ENCODE data around the gene CARD16.
"Not testable (repeated sequence)": the region's sequence is repeated elsewhere in the genome, so short reads cannot be mapped to it uniquely, and the experiment has no call there.

The CARD16 gene

GRCh38 chr11:105044557-105045524 is at the start of gene CARD16:
Gene CARD16, minus strand, starts transcription at chr11:105045335. Its CDS starts 38 bp downstream, at chr11:105045297.
- not testable (repeated sequence) for DNase-seq (ENCODE audit: low spot score)

- no peak for DNase-seq (ENCODE audit: low spot score)
Observed at GRCh38 chr11:105092256-105093239, 47.4 kb upstream of the CARD16 start.

GRCh38 chr11:105081412-105082150 is 36.4 kb upstream of the CARD16 start:
- DNase-seq (ENCODE audit: low spot score) = no peak

DNA sequence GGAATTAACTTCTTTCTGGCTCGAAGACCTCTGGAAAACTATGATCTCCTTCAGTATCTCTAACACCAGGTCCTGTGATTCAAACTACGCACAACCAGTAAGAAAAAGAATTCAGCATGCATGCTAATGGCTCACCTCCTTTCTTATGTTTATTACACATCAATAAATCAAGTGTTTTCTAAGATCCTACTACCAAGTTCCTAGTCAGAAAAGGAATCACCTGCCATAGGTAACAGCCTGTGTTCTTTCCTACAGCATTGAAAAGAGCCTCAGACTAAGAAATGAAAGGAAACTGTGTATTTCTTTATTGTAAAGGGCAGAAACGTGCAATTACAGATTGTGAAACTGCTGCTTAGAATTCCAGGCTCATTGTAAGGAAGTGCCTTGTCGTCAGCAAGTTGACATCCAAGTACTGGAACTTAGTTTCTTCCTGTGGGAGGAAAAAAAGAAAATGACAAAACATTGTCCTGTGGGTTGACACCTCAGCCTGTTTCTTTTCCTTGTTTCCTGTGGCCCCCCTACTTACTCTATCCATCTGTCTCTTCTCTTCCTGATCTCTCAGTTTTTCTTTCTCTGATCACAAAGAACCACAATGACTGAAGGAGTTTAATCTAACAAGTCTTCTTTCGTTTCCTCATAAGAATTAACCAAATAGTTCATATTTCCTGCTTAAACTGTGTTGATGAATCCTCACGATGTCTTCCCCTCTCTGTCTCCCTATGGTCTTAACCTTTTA is 35.2 kb upstream of the CARD16 start:
- DNase-seq (ENCODE audit: low spot score) = not testable (repeated sequence)

DNA sequence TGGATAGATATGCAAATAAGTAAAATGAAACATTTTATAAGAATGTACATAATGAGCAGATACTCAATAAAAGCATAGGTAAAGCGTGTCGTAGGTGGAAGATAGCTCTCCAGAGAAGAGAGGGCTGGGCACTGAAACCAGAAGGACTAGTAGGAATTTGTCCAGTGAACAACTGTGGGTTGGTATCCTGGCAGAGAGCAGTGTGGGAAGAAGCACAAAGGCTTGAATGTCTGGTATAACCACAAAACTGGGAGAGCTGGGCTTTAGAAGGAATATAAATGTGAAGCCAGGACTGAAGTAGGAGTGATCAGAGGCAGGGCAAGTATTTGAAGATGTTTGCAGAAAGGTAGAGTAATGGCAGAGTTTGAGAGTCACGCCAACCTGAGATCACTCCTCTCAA is 33.1 kb upstream of the CARD16 start:
- DNase-seq (ENCODE audit: low spot score) = no peak

DNA sequence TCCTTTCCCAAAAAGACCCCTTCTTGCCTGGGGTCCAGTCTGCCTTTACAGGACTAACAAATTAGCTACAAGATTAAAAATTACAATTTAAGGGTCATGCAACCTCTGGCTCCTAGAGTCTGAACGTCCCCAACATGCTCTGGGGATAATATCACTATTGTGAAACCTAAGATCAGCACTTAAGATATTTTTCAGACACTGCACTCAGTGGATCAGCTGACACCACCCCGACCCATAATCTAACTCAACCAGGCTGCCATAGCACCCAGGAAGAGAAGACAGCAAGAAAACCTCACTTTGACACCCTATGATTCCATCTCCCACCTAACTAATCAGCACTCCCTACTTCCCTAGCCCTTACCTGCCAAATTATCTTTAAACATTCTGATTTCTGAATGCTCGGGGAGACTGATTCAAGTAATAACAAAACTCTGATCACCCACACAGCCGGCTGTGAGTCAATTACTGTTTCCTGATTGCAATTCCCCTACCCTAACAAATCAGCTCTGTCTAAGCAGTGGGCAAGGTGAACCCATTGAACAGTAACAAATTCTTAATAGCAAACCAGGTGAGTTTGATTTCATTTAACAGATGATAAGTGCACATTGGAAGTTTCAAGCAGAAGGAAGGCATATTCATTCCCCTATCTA is 32.1 kb upstream of the CARD16 start:
- DNase-seq (ENCODE audit: low spot score) = not testable (repeated sequence)

GRCh38 chr11:105074166-105074530 is 29.0 kb upstream of the CARD16 start:
- no peak for DNase-seq (ENCODE audit: low spot score)

GRCh38 chr11:105073456-105074165 is 28.5 kb upstream of the CARD16 start:
- DNase-seq (ENCODE audit: low spot score) = no peak

DNA sequence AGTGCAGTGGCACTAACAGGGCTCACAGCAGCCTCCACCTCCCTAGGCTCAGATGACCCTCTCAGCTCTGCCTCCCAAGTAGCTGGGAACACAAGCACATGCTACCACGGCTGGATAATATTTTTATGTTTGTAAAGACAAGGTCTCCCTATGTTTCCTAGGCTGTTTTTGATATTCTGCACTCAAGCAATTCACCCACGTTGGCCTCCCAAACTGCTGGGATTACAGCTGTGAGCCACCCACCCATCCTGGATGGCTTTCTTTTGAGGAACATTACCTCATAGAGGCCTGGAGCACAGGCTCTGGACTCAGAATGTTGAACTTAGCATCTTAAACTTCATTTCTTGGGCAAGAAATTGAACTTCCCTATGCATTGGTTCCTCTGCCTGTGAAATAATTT is 26.9 kb upstream of the CARD16 start:
- not testable (repeated sequence) for DNase-seq (ENCODE audit: low spot score)

DNA sequence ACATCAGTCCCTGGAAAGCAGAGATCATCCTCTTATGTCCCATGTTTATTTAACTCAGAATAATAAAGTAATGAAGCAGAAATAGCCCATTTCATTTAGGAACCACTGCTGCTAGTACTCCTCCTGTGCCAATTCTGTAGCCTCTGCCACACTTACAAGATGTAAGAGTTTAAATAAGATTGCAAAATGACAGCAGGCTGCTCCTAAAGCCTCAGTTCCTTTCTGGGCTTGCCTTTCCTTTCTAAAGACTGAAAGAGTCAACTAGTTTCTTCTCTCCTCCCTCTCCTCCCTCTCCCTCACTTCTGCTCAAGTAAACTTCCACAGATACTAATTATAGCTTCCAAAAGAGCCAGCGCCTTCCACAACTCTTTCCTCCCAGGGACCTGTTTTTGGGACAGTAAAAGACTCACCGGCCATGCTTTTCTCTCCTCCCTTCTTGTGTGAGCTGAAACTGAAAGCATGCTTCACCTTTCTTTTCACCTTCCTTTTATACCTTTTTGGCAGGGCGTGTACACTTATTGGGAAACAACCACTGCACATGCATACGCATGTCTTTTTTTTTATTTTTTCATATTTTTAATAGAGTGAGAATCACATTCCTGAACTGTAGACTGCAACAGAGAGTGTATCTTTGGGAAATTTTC is 26.1 kb upstream of the CARD16 start:
- DNase-seq (ENCODE audit: low spot score) = no peak

- no peak for DNase-seq (ENCODE audit: low spot score)
Observed at GRCh38 chr11:105070306-105070705, 25.2 kb upstream of the CARD16 start.

DNA sequence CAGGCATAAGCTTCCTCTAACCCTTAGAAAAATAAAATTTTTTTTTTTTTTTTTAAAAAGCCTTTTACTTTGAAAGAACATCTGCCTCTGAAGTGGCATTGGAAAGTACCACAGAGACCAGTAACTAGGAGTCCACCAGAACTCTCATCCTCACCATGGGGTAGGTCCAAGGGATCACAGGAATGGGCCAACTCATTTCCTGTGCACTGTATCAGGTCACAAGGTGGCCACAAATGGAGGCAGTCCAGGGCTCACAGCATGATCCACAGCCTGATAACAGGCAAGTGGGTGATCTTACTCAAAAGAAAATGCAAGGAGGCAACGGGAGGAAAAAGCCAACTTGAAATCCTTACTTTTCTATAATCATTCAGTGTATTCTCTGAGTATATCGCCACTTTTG is 24.6 kb upstream of the CARD16 start:
- DNase-seq (ENCODE audit: low spot score) = not testable (repeated sequence)

- not testable (repeated sequence) for DNase-seq (ENCODE audit: low spot score)
Observed at GRCh38 chr11:105063245-105063941, 18.3 kb upstream of the CARD16 start.

DNA sequence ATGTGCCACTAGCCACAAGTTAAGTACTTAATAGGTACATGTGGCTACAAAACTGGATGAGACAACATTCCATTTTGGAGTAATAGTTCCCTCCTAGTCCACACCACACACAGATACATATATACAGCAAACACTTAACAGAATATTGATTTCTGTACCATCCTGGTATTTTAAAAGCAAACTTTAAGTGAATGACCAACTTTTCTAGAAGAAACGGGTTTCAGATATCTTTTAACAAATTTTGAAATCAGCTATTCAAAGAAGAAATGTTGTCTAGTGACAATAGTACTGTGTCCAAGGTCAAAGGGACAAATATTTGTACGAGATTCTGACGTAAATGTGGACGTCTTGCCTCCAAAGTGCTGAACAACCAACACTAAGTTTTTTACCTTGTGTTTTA is 12.3 kb upstream of the CARD16 start:
- DNase-seq (ENCODE audit: low spot score) = no peak

GRCh38 chr11:105056446-105056845 is 11.3 kb upstream of the CARD16 start:
- no peak for DNase-seq (ENCODE audit: low spot score)

GRCh38 chr11:105054723-105055493 is 9.8 kb upstream of the CARD16 start:
- no peak for DNase-seq (ENCODE audit: low spot score)

- no peak for DNase-seq (ENCODE audit: low spot score)
Observed at GRCh38 chr11:105052487-105052886, 7.4 kb upstream of the CARD16 start.

DNA sequence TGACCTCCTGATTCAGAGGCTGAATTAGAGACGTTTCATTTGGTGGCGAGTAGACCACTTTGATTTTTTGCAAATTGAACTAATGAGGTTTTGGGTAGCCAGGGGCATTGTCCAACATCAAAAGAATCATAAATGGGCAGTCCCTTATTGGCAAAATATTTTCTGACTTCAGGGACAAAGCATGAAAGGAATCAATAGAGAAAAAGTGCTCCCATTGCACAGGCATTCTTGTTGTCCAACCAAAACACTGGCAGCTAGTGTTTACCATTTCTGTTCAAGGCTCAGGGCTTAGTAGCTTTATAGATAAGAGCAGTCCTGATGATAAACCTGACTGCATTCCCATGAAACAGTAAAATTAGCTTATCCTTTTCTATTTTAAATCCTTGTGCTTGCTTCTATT is 6.4 kb upstream of the CARD16 start:
- DNase-seq (ENCODE audit: low spot score) = no peak

Data from GM03348 (cell line).